Endothelial cell of umbilical vein (primary cell): Measurements from ENCODE around the gene NLGN1.

ENCODE experiments used
- EZH2 ChIP-seq: IDR thresholded peaks from 2 replicates; pipeline ENCODE4 v1.6.1; 2012; ENCODE audit warnings: borderline replicate concordance, low read depth, mild to moderate bottlenecking, moderate library complexity, low read length, inconsistent platforms; ENCODE audit not compliant: severe bottlenecking
- POLR2A ChIP-seq: IDR thresholded peaks from 2 replicates; pipeline ENCODE4 v1.6.1; 2012; ENCODE audit warnings: low read depth, mild to moderate bottlenecking, control low read depth, low read length
- TF ChIP-seq, protein P1 (sequence below), 2 donors: IDR thresholded peaks; 1 replicate in 1 of 2; 2 replicates in 1 of 2; pipeline ENCODE4 v1.5.1; 2011; ENCODE audit warnings: low read length in 2 of 2, mild to moderate bottlenecking in 2 of 2, moderate library complexity in 2 of 2, control low read depth in 1 of 2, inconsistent platforms in 1 of 2, low read depth in 1 of 2; ENCODE audit not compliant: insufficient read depth in 1 of 2; ENCODE audit errors: extremely low read depth in 1 of 2

DNA sequence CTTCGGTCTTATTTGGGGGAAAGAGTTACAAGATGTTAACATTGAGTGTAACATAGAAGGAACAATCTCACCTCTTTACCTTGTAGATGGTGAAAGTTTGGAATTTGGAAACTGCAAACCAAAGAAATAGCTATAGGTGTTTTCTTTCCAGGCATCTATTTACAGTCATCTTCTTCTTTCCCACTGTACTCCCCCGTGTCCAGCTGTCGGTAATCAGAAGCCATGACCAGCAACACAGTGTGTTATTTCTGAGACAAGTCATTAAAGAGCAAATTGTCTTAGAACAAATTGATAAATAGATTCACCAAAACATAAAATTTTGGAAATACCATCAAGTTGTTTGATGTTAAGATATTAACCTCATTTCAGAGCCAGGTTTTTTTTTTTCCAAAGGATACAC lies 871.0 kb downstream of the NLGN1 start:
- TF ChIP-seq, protein P1, sequence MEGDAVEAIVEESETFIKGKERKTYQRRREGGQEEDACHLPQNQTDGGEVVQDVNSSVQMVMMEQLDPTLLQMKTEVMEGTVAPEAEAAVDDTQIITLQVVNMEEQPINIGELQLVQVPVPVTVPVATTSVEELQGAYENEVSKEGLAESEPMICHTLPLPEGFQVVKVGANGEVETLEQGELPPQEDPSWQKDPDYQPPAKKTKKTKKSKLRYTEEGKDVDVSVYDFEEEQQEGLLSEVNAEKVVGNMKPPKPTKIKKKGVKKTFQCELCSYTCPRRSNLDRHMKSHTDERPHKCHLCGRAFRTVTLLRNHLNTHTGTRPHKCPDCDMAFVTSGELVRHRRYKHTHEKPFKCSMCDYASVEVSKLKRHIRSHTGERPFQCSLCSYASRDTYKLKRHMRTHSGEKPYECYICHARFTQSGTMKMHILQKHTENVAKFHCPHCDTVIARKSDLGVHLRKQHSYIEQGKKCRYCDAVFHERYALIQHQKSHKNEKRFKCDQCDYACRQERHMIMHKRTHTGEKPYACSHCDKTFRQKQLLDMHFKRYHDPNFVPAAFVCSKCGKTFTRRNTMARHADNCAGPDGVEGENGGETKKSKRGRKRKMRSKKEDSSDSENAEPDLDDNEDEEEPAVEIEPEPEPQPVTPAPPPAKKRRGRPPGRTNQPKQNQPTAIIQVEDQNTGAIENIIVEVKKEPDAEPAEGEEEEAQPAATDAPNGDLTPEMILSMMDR (IDR thresholded peaks at IDR 0.05; ENCODE audit: extremely low read depth in 1 of 2, insufficient read depth in 1 of 2, low read depth in 1 of 2, low read length in 2 of 2), result no peak
- TF ChIP-seq POLR2A (no peak), EZH2 (no peak)
